CD4-positive, alpha-beta T cell treated with Interleukin-17A for 4 hours (primary cell): ENCODE data around the gene THOC6.
"Not testable (repeated sequence)": the region's sequence is repeated elsewhere in the genome, so short reads cannot be mapped to it uniquely, and the experiment has no call there.

Experiments used
- DNase-seq: peaks from one replicate; pipeline ENCODE4 v3.0.0-alpha.2; 2020; ENCODE audit warnings: mixed read lengths

The THOC6 gene

GRCh38 chr16:3057181-3058138 is 33.6 kb downstream of the THOC6 start:
- DNase-seq, result no peak

GRCh38 chr16:3058139-3059030 is 34.5 kb downstream of the THOC6 start:
- peak; percentile 73 for DNase-seq

- peak; percentile 91 for DNase-seq
Measured at GRCh38 chr16:3059041-3059722, 35.3 kb downstream of the THOC6 start.

GRCh38 chr16:3059723-3060242 is 35.9 kb downstream of the THOC6 start:
- no peak for DNase-seq

GRCh38 chr16:3060339-3061127 is 36.7 kb downstream of the THOC6 start:
- no peak for DNase-seq

GRCh38 chr16:3062553-3062952 is 38.7 kb downstream of the THOC6 start:
- DNase-seq, result no peak

- DNase-seq, result no peak
Measured at GRCh38 chr16:3063625-3064386, 40.0 kb downstream of the THOC6 start.

- peak; percentile 87 for DNase-seq
Measured at GRCh38 chr16:3065069-3065741, 41.4 kb downstream of the THOC6 start, which contains the start of gene IL32. IL32 (plus strand) TSS chr16:3065640; CDS start chr16:3065812, 172 bp downstream.

GRCh38 chr16:3065742-3066439 is 42.1 kb downstream of the THOC6 start:
- peak; percentile 57 for DNase-seq

- DNase-seq, result peak; percentile 33
Measured at GRCh38 chr16:3066440-3066748, 42.6 kb downstream of the THOC6 start.

- peak; percentile 37 for DNase-seq
Measured at GRCh38 chr16:3068487-3068886, 44.7 kb downstream of the THOC6 start.

GRCh38 chr16:3069146-3069545 is 45.3 kb downstream of the THOC6 start:
- not testable (repeated sequence) for DNase-seq

- no peak for DNase-seq
Measured at GRCh38 chr16:3070608-3071111, 46.8 kb downstream of the THOC6 start.

- no peak for DNase-seq
Measured at GRCh38 chr16:3071655-3072054, 47.8 kb downstream of the THOC6 start.

GRCh38 chr16:3072148-3072547 is 48.3 kb downstream of the THOC6 start:
- peak; percentile 49 for DNase-seq

- peak; percentile 37 for DNase-seq
Measured at GRCh38 chr16:3072576-3073263, 48.9 kb downstream of the THOC6 start.

- no peak for DNase-seq
Measured at GRCh38 chr16:3073448-3073847, 49.6 kb downstream of the THOC6 start.

- DNase-seq, result peak; percentile 88
Measured at GRCh38 chr16:3074860-3075522, 51.2 kb downstream of the THOC6 start.
